Duodenal mucosa (tissue), 2 donors: ENCODE data around the gene CD84.

Experiments
- H3K27ac ChIP-seq: one replicate; pipeline ENCODE4 v1.7.0; 2013; ENCODE audit warnings: low read depth, low read length
- H3K27me3 ChIP-seq, 2 donors: one replicate each; pipeline ENCODE4 v1.7.0; 2013; ENCODE audit warnings: low read length in 2 of 2, control low read depth in 1 of 2; ENCODE audit not compliant: insufficient read depth in 2 of 2, control insufficient read depth in 1 of 2
- H3K36me3 ChIP-seq, 2 donors: one replicate each; pipeline ENCODE4 v1.7.0; 2013; ENCODE audit warnings: low read length in 2 of 2, control low read depth in 1 of 2; ENCODE audit not compliant: insufficient read depth in 2 of 2, control insufficient read depth in 1 of 2
- H3K4me1 ChIP-seq, 2 donors: one replicate each; pipeline ENCODE4 v1.7.0; 2013; ENCODE audit warnings: low read length in 2 of 2, control low read depth in 1 of 2; ENCODE audit not compliant: insufficient read depth in 2 of 2, control insufficient read depth in 1 of 2
- H3K4me3 ChIP-seq, 2 donors: one replicate each; pipeline ENCODE4 v1.7.0; 2013; ENCODE audit warnings: low read length in 2 of 2, low read depth in 1 of 2
- H3K9ac ChIP-seq, 2 donors: one replicate each; pipeline ENCODE4 v1.7.0; 2013; ENCODE audit warnings: low read length in 2 of 2, low read depth in 1 of 2
- H3K9me3 ChIP-seq, 2 donors: one replicate each; pipeline ENCODE4 v1.7.0; 2013; ENCODE audit warnings: low read length in 2 of 2, control low read depth in 1 of 2; ENCODE audit not compliant: control insufficient read depth in 1 of 2

The CD84 gene

GRCh38 chr1:160496334-160496733 is 83.0 kb downstream of the CD84 start:
- Histone ChIP-seq H3K9ac (no peak overlapping the region), H3K4me3 (no peak overlapping the region), H3K27me3 (no peaks in the 10 kb centered on the region), H3K4me1 (no peaks in the 10 kb centered on the region), H3K27ac (no peak overlapping the region), H3K9me3 (no peaks in the 10 kb centered on the region), H3K36me3 (no peaks in the 10 kb centered on the region)

DNA sequence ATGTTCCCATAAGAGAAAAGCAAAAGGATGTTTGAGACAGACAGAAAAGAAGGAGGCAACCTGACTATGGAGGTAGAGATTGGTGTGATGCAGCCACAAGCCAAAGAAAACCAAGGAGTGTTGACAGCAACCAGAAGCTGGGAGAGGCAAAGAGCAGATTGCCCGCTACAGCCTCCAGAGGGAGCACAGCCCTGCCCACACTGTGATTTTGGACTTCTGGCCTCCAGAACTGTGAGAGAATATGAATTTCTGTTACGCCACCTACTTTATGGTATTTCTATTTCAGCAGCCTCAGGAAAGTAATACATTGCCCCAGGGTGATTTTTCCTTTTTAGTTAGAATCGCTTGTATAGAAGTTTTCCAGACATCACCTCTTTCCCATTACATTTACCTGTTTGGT is 84.7 kb downstream of the CD84 start:
- no peaks in the 10 kb centered on the region for H3K9me3 ChIP-seq
- no peaks in the 10 kb centered on the region for H3K4me1 ChIP-seq
- H3K4me3 ChIP-seq = no peak overlapping the region
- H3K27me3 ChIP-seq = no peaks in the 10 kb centered on the region
- no peak overlapping the region for H3K9ac ChIP-seq
- peaks cover 0 to 3% of the 10 kb centered on the region in 2 donors for H3K36me3 ChIP-seq
- H3K27ac ChIP-seq = no peak overlapping the region

DNA sequence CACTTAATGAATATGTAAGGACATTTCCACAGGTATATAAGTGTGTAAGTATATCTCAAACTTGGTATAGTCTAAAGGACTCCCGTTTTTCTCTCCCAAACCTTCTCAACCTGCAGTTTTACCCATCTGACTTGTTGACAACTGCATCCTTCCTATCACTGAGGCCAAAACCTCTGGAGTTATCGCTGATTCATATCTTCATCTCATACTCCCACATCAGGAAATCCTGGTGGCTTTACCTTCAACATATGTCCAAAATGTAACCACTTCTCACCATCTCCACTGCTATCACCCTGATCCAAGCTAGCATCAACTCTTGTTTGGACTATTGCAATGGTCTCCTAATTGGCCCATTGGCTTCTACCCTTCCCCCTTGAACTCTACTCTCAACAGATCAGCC is 86.7 kb downstream of the CD84 start:
- H3K36me3 ChIP-seq = peaks cover 0 to 3% of the 10 kb centered on the region in 2 donors
- no peaks in the 10 kb centered on the region for H3K9me3 ChIP-seq
- H3K27ac ChIP-seq = no peak overlapping the region
- H3K27me3 ChIP-seq = no peaks in the 10 kb centered on the region
- no peak overlapping the region for H3K4me3 ChIP-seq
- H3K9ac ChIP-seq = no peak overlapping the region
- H3K4me1 ChIP-seq = no peaks in the 10 kb centered on the region

DNA sequence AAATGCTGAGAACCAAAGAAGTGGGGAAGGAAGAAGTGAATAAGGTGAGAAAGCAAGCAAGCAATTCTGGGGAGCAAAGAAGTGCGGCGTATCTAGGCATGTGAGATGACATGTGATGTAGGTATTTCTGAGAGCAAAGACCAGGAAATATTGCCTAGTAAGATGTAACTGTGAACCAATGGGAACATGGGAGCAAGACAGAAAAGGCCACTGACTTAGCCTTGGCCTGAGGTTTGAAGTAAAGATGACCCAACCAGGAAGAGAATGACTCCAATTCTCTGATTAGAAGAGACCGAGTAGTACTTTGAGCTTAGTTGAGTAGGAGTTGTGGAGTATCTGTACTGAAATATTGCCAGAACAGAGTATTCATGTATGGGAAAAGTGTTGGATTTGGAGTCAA is 87.3 kb downstream of the CD84 start:
- H3K27ac ChIP-seq = no peak overlapping the region
- H3K4me1 ChIP-seq = no peaks in the 10 kb centered on the region
- H3K36me3 ChIP-seq = peaks cover 0 to 3% of the 10 kb centered on the region in 2 donors
- H3K9ac ChIP-seq = no peak overlapping the region
- no peak overlapping the region for H3K4me3 ChIP-seq
- no peaks in the 10 kb centered on the region for H3K9me3 ChIP-seq
- H3K27me3 ChIP-seq = no peaks in the 10 kb centered on the region
